Stimulated activated CD8-positive, alpha-beta memory T cell treated with anti-CD3 and anti-CD28 coated beads, Interleukin-4, amount 100 ng/mL, for 4 hours (primary cell): ENCODE data around the gene SHQ1.

ENCODE experiments used
- DNase-seq, 2 donors: peaks; one replicate each; pipeline ENCODE4 v3.0.0-alpha.2; 2020; ENCODE audit warnings: low read depth in 2 of 2, low spot score in 1 of 2

The SHQ1 gene

DNA sequence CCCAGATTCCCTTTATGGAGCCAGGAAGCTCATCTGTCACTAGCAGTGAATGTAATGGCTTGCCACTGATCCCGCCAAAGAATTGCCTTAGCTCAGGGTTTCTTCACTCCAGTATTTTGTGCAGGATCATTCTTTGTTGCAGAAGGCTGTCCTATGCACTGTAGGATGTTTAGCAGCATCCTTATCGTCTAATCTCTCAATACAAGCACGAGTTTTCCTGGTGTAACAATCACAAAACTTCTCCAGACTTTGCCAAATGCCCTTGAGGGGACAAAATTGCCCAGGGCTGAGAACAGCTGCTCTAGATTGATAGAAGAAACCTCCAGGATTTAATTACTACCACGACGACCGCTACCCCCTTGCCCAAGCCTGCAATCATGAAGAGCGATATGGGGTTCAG, 6.8 kb upstream of the SHQ1 start:
- DNase-seq, result no peak

DNA sequence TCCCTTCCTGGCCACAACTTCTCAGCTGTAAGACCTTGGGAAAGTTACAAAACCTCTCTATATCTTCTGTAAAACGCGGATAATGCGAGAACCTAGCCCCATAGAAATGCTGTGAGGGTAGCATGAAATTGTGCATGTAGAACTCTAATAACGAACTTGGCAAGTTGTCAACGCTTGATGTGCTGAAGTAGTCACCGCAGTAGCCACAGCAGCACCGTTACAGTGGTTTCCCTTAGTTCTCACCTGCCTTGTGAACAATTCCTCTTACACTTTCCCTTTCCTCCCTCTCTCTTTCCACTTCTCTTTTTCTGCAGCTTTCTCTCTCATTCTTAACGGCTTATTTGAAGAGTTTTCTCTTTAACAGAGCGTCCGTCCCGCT, 447 bp upstream of the SHQ1 start:
- DNase-seq, result no peak

- DNase-seq, result no peak
Observed at GRCh38 chr3:72847282-72847681, 963 bp downstream of the SHQ1 start.

DNA sequence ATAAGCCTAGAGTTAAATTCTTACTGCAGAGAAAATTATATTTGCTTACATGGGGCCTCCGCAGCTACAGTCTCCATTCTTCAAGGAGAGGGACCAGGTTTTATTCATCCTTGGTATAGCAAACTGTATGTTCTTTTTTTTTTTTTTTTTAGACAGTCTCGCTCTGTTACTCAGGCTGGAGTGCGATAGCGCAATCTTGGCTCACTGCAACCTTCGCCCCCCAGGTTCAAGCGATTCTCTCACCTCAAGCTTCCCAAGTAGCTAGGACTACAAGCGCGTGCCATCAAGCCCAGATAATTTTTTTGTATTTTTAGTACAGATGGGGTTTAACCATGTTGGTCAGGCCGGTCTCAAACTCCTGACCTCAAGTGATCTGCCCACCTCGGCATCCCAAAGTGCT, 2.1 kb downstream of the SHQ1 start:
- no peak for DNase-seq

- no peak for DNase-seq
Observed at GRCh38 chr3:72844436-72844993, 3.7 kb downstream of the SHQ1 start.

GRCh38 chr3:72839057-72839456, 9.2 kb downstream of the SHQ1 start:
- DNase-seq, result no peak

GRCh38 chr3:72836923-72837322, 11.3 kb downstream of the SHQ1 start:
- no peak for DNase-seq

GRCh38 chr3:72836416-72836815, 11.8 kb downstream of the SHQ1 start:
- no peak for DNase-seq

DNA sequence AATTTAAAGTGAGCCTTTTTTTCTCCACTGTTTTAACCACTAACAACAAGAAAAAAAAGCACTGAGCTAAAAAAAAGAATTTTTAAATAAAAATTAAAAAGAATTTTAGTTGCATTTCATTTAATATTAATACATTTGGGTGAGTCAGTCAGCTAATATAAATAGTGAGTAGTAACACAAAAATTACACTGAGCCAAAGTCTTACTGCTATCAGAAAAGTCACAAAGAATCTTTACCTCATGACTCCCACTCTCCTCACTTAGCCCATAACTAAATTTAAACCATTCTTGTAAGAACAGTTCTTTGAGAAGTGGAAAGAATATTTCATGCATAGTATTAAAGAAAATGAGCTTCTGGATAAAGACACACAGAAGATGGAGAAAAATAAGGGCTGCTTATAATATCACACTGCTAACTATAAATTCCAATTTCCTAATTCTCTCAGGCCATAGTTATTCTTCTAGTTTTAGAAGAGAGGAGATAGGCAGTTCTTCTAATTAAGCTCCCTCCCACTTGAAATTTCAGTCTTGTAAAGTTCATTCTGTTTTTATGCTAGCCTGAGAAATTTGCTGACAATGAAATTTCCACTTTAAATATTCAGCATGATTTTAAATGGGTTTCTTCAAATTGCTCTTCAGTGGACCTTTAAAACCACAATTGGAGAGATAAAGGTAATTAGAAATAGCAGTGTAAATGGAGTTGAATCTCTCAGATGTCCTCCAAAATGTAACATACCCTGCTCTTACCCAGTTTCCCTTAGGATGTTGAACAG, 17.6 kb downstream of the SHQ1 start:
- no peak for DNase-seq

GRCh38 chr3:72829701-72830100, 18.5 kb downstream of the SHQ1 start:
- no peak for DNase-seq

DNA sequence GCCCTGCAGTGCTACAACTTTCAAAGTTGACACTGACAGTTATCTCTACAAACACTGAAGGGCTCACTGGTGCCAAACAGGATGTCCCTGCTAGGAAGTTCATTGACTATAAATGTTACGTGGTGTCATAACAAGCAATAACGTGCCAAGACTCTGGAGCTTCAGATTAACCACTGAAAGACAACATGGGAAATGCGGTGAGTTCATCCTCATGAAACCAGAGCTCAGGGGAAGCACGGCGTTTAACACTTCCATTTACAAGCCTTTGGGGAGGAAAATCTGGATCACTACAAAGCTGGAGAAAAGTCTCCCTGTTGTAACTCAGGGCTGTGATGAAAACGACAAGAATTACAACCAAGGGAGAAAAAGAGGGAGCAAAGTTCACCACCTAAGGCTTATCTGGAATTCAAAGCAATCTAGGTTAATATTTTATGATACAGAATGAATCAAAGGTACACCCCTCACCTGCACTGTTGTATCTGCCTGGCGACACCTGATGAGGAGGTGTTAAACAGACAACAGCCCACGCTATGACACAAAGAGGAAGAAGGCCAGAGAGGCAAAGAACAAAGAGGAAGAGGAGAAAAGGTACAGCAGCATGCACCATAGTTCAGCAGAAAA, 27.0 kb downstream of the SHQ1 start:
- no peak for DNase-seq

GRCh38 chr3:72820415-72820814, 27.8 kb downstream of the SHQ1 start:
- no peak for DNase-seq

GRCh38 chr3:72818905-72819304, 29.3 kb downstream of the SHQ1 start:
- no peak for DNase-seq

GRCh38 chr3:72818092-72818773, 30.0 kb downstream of the SHQ1 start:
- DNase-seq, result no peak

DNA sequence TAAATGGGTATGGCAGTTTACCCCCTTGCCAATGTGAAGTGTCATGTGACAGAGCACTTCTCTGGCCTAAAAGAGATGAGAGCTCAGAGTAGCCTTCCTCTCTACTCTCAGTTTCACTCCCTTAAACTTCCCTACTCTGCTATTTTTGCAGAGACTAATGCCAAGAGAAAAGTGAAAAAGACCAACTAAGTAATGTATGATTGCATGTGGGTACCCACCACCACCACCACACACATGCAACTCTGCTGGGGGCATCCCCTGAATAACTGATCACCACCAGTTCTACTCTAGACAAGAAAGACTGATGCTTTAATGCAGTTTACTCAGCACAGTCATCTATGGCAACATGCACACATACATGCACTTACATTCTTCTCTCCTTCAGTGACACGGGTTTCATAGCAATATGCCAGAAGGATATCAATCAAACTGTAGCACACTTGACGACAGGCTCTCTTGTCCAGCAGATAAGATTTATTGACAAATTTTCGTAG, 31.3 kb downstream of the SHQ1 start:
- DNase-seq, result no peak

DNA sequence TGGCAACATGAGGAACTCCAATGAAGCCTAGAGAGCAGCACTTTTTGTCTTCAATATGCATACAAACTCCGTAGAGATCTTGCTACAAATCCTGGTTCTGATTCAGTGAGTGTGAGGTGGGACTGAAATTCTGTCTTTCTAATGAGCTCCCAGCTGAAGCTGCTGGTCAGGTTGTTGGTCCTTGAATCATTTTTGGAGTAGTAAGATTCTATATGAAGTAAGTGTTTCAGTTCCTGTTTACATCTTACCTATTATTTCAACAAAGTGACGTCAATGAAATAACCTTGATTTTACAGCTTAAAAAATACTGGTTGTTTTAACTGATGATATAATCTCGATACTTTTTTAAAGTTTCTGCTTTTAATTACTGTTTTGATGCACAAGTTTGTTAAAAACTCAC, 33.9 kb downstream of the SHQ1 start:
- DNase-seq, result no peak

GRCh38 chr3:72812201-72812600, 36.0 kb downstream of the SHQ1 start:
- DNase-seq, result no peak

DNA sequence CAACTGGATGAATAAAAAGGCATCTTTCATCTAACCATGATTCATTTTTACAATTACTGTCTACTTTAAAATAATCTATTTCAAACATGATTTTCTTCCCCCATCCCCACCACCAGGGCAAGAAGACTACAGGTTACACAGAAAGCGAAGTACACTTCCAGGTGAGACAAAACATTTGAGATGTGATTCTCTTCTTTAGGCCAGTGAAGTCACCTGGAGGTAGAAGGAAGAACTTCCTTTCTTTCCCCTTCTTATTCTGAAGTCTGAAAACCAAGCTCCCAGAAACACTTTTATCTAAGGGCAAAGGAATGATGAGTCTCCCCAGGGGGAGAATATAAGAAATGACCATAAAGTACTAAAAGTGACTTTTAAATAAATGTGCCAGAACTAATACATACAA, 36.7 kb downstream of the SHQ1 start:
- DNase-seq, result no peak

- DNase-seq, result no peak
Observed at GRCh38 chr3:72810659-72811434, 37.4 kb downstream of the SHQ1 start.

GRCh38 chr3:72810063-72810462, 38.2 kb downstream of the SHQ1 start:
- DNase-seq, result no peak

DNA sequence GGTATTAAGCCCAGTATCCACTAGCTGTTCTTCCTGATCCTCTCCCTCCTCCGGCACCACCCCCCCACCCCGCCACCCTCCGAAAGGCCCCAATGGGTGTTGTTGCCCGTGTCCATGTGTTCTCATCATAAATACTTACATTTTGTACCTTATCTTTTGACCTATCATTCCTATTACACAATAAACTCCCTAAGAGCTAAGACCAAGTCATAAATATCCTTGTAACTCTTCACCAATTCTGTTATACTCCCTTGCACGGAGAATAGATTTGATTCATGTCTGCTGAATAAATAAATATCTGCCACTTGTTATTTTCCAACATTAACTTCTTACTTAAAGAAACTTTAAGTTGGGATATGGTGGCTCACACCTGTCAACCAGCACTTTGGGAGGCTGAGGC, 43.9 kb downstream of the SHQ1 start:
- no peak for DNase-seq
